DMS79 treated with DMSO at 0.1 percent for 48 hours (cell line): ENCODE measurements around the gene GRID1.

Source experiments
- DNase-seq: peaks from one replicate; lab custom pipeline; 2025; lab: John Stamatoyannopoulos, UW

Gene GRID1

DNA sequence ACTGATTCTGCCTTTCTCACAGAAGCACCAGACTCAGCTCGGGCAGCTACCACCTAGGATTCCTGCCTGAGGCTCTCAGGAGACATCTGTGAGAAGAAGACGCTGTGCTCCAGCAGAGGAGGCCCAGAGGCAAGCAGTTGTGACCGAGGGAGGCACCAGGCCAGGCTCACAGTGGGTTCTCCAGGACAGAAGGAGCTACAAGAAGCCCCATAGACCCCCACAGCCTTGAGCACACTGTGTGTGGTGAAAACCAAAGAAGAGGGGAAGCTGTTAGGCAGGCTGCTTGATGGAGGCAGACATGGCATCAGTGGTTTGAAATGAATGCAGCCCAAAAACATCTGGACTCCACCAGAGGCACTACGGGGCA lies 198.8 kb downstream of the GRID1 start:
- no peak for DNase-seq

- no peak for DNase-seq
Measured at GRCh38 chr10:86167121-86167761, 199.4 kb downstream of the GRID1 start.

- no peak for DNase-seq
Measured at GRCh38 chr10:86165666-86166065, 200.9 kb downstream of the GRID1 start.

DNA sequence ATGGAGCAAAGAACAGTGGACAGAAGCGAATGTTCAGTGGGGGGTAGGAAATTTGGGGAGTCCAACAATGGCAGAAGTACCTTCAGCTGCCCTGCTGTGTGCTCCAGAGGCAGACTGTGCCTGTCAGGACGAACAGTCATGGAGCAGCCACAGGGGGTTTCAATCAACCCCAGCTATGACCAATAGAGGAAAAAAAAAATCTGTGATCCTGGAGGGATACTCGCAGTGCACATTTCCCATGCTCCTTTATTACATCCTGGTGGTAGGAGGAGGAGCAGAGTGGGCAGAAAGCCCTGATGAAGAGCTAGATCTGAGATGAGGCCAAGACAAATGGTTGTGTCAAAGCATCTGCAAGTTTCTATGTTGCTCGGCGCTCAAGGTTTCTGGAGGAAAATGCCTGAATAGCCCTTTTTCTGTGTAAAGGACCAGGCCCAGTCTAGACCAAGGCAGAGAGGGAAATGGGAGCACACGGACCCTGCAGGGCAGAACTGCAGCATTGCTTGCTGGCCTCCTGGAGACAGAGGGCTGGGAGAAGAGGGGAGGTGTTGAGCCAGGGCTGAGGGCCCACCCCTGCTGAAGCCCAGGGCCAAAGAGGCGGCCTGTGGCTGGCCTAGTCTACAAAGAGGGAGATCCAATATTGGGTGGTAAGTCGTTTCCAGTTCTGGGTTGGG lies 201.5 kb downstream of the GRID1 start:
- DNase-seq, result no peak

- DNase-seq, result no peak
Measured at GRCh38 chr10:86164174-86164774, 202.3 kb downstream of the GRID1 start.

GRCh38 chr10:86163522-86164173 lies 202.9 kb downstream of the GRID1 start:
- DNase-seq, result no peak

DNA sequence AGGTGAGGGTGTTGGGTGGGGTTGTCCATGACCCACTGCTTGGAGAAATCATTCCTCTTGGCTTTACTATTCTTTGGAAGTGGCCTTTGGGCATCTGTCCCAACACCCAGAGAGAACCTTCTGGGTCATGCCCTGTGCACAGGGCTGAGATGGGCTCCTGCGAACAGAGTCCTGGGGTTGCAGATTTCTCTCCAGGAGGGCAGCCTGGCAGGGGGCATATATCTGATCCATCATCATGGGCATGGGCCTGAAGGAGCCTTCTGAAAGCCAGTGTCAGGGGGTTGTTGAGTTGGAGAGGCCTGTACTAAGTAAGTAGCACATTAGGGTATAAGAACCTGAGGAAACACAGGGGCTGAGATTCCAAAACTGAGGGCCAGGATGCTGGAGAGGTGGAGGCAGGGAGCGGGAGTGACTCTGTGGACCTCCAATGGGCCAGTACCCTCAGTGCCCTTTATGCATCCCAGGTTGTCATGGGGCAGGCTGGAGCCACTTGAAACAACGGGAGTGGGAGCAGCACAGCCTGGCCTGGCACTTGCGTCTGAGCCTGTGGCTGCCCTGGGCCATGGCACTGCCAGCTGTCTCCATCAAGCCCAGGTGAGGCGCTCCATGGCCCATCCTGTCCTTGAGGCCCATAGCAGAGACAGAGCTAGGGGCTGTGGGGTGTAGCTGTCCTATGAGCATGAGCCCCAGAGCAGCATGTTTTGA lies 203.7 kb downstream of the GRID1 start:
- DNase-seq, result no peak

GRCh38 chr10:86162036-86162435 lies 204.6 kb downstream of the GRID1 start:
- no peak for DNase-seq

DNA sequence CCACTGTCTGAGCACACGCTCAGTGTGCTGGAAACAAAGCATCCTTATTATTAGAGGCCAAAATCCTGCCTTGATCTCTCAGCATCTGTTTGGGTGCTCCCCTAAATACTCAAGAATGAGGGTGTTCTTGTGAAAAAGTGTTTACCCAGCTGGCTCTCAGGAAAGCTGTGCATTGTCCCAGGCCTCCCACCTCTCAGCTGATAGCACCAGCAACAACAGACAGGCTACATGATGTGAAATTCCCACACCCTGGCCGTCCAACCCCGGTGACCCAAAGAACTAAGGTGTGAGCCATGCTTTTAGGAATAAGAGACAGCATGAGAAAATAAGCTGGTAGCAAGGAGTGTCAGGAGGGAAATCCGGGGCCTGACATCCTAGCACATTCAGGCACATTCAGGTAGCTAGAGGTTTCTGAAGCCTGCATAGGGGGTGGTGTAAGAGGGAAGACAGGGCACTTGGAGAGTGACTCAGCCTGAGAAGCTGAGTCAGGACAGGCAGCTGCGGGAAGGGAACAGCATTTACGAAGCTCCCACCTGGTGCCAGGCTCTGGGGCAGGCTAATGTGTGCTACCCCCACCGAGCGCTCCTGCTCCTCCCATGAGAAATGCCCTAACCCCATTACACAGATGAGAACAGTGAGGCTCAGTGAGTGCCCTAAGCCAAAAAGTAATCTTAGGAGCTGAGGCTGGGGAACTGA lies 205.6 kb downstream of the GRID1 start:
- DNase-seq, result no peak

DNA sequence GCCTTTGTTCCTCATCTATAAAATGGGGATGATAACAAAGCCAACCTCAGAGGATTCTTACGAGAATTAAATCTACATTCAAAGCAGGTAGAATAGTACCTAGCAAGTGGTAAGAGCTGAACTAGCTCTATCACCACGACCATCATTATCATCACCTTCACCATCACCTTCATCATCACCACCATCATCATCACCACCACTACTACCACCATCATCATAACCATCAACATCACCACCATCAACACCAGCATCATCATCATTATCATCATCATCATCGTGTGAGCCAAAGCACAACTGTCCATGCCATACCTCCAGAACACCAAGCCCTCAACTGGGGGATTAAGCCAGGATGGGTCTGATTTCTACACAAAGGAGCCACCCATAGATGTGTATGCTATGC lies 206.8 kb downstream of the GRID1 start:
- DNase-seq, result no peak

DNA sequence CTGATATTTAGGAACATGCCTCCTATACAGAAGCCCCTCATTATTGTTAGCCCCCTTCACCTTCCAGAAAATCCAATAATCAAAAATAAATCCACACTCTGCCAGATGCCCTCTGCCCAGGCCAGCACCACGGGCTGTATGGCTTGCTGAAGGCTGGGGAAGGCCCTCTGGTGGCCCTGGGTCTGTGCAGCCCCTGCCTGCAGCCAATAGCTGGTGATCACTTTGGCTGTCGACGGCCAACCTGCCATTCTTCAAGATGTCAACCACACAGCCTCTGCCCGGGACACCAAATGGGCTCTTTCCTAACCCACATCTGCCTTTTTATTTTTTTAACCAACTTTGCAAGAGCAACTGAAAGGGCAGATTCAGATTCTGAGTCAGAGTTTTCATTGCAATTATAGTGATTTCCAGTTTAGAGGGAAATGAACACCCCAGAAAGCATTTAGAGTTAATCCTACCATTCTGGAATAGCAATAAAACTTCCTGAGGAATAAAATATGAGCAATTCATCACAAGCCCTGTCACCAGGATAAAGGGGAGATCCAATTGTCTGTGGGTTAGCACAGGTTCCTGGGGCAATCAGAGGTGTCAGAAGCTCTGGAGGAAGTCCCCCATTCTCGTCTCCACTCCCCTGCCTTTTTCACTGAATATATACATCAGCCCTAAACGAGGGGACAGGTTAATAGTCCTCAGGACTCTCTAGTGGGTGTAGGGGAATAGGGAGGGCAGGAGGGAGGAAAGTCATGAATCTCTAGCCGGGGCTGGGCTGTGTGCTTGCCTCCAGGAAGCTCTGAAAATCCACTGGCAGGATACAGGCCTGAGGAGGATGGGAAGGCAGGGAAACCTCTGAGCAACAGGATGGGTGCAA lies 211.3 kb downstream of the GRID1 start:
- DNase-seq, result no peak

DNA sequence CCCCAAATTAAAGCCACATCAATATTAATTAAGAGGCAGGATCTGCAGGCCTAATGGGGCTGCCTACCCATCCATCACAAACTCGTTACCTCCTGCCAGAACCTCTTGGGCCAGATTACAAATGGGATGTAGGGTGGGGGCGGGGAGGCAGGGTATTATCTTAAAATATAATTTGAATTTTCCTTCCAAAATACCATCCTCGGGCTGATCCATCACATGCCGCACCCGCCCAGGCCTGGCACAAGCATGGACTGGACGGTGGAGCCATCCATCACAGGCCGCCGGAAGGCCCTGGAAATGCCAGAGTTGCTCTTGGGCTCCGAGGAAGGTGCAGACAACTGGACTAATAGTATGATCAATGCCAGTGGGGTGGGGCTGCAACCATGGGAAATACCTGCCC lies 212.8 kb downstream of the GRID1 start:
- DNase-seq, result no peak

GRCh38 chr10:86152911-86153310 lies 213.7 kb downstream of the GRID1 start:
- no peak for DNase-seq

DNA sequence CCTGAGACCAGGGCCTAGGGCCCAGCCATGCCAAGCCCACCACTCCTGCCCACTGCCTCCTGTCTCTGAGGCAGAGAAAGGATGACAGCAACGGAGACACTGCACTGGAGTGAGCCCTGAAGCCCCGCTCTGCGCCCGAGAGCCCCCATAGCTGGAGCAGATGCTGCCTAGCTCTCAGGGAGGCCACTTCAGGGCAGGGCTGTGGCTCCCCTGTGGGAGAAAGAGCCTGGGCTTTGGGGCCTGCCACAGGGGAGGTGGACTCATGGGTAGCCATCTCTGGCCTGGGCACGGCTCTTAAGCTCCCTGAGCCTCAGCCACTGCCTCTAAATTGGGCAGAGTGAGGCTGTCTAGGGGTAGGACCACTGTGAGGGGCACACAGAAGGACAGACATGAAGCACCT lies 214.2 kb downstream of the GRID1 start:
- DNase-seq, result no peak

DNA sequence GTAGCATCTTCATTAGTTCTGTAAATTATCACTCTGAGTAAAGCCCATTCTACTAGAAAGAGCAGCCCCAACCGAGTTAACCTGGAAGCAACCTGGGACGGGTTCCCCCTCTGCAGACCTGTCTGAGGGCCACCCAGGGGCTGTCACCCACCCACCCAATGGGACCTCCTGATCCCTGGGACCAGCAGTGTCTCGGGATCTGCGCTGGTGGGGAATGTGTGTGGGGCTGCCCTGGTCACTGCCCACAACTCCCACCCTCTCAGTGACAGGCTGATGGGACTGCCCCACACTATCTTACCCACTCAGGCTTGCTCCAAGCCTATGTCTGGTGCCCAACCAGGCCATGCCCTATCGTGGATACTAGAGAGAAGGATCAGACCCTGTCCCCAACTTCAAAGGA lies 215.0 kb downstream of the GRID1 start:
- no peak for DNase-seq

- DNase-seq, result no peak
Measured at GRCh38 chr10:86149257-86149656, 217.3 kb downstream of the GRID1 start.

- DNase-seq, result no peak
Measured at GRCh38 chr10:86148117-86148516, 218.5 kb downstream of the GRID1 start.

- no peak for DNase-seq
Measured at GRCh38 chr10:86144301-86144700, 222.3 kb downstream of the GRID1 start.

DNA sequence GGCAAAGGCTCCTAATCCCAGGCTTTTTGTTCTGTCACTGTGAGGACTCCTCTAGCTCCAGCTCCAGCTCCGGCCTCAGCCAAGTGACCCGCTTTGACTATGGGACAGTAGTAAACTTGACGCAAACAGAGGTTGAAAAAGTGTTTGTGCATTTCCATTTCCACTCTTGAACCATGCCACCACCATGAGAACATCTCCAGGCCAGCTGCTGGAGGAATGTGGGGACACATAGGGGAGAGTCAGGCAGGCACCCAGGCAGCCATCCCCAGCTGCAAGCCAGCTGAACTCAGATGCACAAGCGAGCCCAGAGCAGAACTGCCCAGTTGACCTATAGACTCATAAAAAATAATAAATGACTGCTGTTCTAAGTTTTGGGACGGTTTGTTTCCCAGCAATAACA lies 224.7 kb downstream of the GRID1 start:
- DNase-seq, result no peak

- no peak for DNase-seq
Measured at GRCh38 chr10:86139066-86139657, 227.4 kb downstream of the GRID1 start.
